Epithelial cell of proximal tubule (primary cell): ENCODE measurements around the gene DENND5B. TPM values are rescaled to one million over a fixed set of nuclear protein-coding genes. Genes with fewer than 3 reads are reported as not detected.

ENCODE experiments used
- DNase-seq: peaks from one replicate; pipeline ENCODE4 v3.0.0-alpha.2; 2011; ENCODE audit warnings: low read depth
- H3K4me3 ChIP-seq: 2 replicates; pipeline ENCODE4 v1.5.1; 2011; ENCODE audit warnings: low read depth, mild to moderate bottlenecking, low read length
- total RNA-seq: library from RNA; depleted of rRNA; stranded (reverse); fragments of >200 nt; gene quantifications from 2 replicates; pipeline ENCODE4 v1.2.3, GENCODE V29; 2015
- TF ChIP-seq, protein P1 (sequence below): conservative IDR thresholded peaks from 2 replicates; pipeline ENCODE4 v1.5.1; 2012; ENCODE audit warnings: low read depth, mild to moderate bottlenecking, low read length

DENND5B gene
- total RNA-seq, 1 donor from 2014 or later, result 8.6 TPM

GRCh38 chr12:31528095-31528494 lies 62.8 kb downstream of the DENND5B start:
- DNase-seq, result no peak
- TF ChIP-seq, protein P1, sequence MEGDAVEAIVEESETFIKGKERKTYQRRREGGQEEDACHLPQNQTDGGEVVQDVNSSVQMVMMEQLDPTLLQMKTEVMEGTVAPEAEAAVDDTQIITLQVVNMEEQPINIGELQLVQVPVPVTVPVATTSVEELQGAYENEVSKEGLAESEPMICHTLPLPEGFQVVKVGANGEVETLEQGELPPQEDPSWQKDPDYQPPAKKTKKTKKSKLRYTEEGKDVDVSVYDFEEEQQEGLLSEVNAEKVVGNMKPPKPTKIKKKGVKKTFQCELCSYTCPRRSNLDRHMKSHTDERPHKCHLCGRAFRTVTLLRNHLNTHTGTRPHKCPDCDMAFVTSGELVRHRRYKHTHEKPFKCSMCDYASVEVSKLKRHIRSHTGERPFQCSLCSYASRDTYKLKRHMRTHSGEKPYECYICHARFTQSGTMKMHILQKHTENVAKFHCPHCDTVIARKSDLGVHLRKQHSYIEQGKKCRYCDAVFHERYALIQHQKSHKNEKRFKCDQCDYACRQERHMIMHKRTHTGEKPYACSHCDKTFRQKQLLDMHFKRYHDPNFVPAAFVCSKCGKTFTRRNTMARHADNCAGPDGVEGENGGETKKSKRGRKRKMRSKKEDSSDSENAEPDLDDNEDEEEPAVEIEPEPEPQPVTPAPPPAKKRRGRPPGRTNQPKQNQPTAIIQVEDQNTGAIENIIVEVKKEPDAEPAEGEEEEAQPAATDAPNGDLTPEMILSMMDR, result no peak
- no peak overlapping the region for H3K4me3 ChIP-seq

GRCh38 chr12:31527083-31527482 lies 63.9 kb downstream of the DENND5B start:
- DNase-seq, result no peak
- no peak overlapping the region for H3K4me3 ChIP-seq
- TF ChIP-seq, protein P1, result no peak

- TF ChIP-seq, protein P1, result no peak
- DNase-seq, result no peak
- H3K4me3 ChIP-seq, result no peak overlapping the region
Measured at GRCh38 chr12:31526158-31526546, 64.8 kb downstream of the DENND5B start.

- DNase-seq, result no peak
- TF ChIP-seq, protein P1, result no peak
- H3K4me3 ChIP-seq, result no peak overlapping the region
Measured at GRCh38 chr12:31525496-31526157, 65.3 kb downstream of the DENND5B start.

DNA sequence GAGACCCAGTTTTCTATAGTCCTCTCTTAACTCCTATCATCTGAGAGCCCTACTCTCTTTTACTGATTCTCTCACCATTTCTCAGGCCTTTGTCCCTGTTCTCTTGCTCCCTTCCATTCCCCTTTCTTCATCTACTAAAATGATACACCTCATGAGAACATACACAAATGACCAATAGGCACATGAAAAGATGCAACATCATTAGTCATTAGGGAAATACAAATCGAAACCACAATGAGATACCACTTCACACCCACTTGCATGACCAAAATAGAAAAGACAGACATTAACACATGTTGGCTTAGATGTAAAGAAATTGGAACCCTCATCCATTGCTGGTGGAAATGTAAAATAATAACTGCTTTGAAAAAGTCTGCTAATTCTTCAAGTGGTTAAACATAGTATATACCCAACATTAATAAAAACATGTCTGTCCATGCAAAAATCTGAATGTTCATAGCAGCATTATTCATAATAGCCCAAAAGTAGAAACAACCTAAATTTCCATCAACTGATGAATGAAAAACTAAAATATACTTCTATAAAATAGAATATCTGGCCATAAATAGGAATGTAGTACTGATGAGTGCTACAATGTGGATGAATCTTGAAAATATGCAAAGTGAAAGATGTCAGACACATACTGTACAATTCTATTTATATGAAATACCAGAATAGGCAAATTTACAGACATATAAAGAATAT lies 66.0 kb downstream of the DENND5B start:
- TF ChIP-seq, protein P1, result no peak
- no peak for DNase-seq
- no peak overlapping the region for H3K4me3 ChIP-seq

DNA sequence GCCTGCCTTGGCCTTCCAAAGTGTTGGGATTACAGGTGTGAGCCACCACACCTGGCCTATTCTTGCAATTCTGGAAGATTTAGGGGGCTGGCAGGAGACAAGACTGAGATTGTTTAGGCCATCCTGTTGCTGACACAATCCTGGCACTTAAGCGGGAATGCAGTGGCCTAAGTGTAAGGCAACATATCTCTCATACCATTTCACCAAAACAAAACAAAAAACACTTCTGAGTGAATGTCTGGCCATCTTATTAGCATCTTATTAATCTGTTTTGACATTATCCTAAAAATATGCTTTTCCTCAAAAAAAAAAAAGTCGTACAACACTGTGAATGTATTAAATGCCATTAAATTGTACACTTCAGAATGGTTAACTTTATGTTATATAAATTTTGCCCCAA lies 67.6 kb downstream of the DENND5B start:
- TF ChIP-seq, protein P1, result no peak
- no peak overlapping the region for H3K4me3 ChIP-seq
- DNase-seq, result no peak

GRCh38 chr12:31522607-31523006 lies 68.3 kb downstream of the DENND5B start:
- TF ChIP-seq, protein P1, result no peak
- H3K4me3 ChIP-seq, result no peak overlapping the region
- no peak for DNase-seq
